ENCODE results near the gene PYM1.
"Not testable (repeated sequence)": the region's sequence is repeated elsewhere in the genome, so short reads cannot be mapped to it uniquely, and the experiment has no call there.

Gene PYM1

GRCh38 chr12:55926738-55927587 is 731 bp downstream of the PYM1 start:
- Histone ChIP-seq H3K27me3 (no peaks in the 10 kb centered on the region), H3K36me3 (peaks cover 0 to 14% (median 10%) of the 10 kb centered on the region in 3 donors), H3K9me3 (no peaks in the 10 kb centered on the region), H3K4me3 (peak overlapping the region; percentile 83 to 88), H3K27ac (peak overlapping the region; percentile 90 to 95), H3K4me1 (peaks cover 0 to 39% (median 28%) of the 10 kb centered on the region in 4 donors)
- intact Hi-C loops (cut with DNase I; ENCODE audit: low total_unique reads) = no loop called here
- peak; percentile 56 to 64 for TF ChIP-seq CTCF (IDR thresholded peaks at IDR 0.05)
- DNase-seq = peak; percentile 87 to 94

- Histone ChIP-seq H3K9me3 (no peaks in the 10 kb centered on the region), H3K36me3 (peaks cover 0 to 17% (median 12%) of the 10 kb centered on the region in 3 donors), H3K27ac (peak overlapping the region; percentile 90 to 95), H3K27me3 (no peaks in the 10 kb centered on the region), H3K4me1 (peaks cover 0 to 38% (median 28%) of the 10 kb centered on the region in 4 donors), H3K4me3 (peak overlapping the region; percentile 83 to 88)
- no peak for TF ChIP-seq CTCF (IDR thresholded peaks at IDR 0.05)
- intact Hi-C loops (cut with DNase I; ENCODE audit: low total_unique reads) = no loop called here
- no peak for DNase-seq
These were observed 1.6 kb downstream of the PYM1 start for GRCh38 chr12:55925870-55926737.

DNA sequence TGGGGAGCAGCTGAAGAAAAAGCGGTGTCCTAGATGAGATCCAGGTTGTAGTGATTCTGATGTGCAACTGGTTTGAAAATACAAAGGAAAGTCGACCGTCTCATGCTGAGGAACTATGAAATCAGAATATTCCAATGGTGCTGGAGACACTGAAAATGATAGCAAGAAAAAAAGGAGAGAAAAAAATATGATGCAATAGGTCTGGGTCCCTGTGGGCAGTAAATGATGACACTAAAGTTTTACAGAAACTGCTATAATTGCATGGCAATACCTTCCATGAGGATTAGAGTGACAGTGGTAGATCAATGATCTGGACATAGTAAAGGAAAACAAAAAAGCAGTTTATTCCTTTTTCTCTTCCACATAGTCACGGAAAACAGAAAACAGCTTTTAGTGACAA is 2.3 kb downstream of the PYM1 start:
- Histone ChIP-seq H3K27me3 (no peaks in the 10 kb centered on the region), H3K4me3 (no peak overlapping the region), H3K9me3 (no peaks in the 10 kb centered on the region), H3K36me3 (peaks cover 0 to 17% (median 12%) of the 10 kb centered on the region in 3 donors), H3K4me1 (peaks cover 0 to 38% (median 21%) of the 10 kb centered on the region in 4 donors), H3K27ac (no peak overlapping the region)
- no peak for TF ChIP-seq CTCF (IDR thresholded peaks at IDR 0.05)
- no peak for DNase-seq
- intact Hi-C loops (cut with DNase I; ENCODE audit: low total_unique reads) = no loop called here

DNA sequence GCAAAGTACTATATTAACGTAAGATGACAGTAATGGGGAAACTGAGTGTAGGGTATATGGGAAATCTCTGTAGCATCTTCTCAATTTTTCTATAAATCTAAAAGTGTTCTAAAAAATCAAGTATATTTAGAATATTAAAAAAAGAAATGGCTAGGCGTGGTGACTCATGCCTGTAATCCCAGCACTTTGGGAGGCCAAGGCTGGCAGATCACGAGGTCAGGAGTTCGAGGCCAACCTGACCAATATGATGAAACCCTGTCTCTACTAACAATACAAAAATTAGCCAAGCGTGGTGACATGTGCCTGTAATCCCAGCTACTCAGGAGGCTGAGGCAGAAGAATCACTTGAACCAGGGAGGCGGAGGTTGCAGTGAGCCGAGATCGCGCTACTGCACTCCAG is 4.0 kb downstream of the PYM1 start:
- Histone ChIP-seq H3K36me3 (peaks cover 0 to 17% (median 12%) of the 10 kb centered on the region in 3 donors), H3K4me1 (peaks cover 0 to 36% (median 15%) of the 10 kb centered on the region in 4 donors)
- intact Hi-C loops (cut with DNase I; ENCODE audit: low total_unique reads); H3K9me3 ChIP-seq; H3K4me3 ChIP-seq; H3K27ac ChIP-seq; H3K27me3 ChIP-seq; DNase-seq: not testable (repeated sequence)

DNA sequence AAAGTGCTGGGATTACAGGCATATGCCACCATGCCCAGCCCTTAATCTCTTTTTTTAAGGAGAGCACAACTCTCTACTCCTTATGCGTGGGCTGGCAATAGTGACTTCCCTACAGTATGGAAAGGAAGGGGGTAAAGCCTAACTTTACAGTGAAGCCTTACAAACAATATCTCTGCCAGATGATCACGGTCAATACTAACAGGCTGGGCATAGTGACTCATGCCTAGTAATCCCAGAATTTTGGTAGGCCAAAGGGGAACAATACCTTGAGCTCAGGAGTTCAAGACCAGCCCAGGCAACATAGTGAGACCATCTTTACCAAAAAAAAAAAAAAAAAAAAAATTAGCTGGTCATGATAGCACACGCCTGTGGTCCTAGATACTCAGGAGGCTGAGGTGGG is 5.6 kb downstream of the PYM1 start:
- no peak for DNase-seq
- intact Hi-C loops (cut with DNase I; ENCODE audit: low total_unique reads) = no loop called here
- TF ChIP-seq CTCF (IDR thresholded peaks at IDR 0.05) = no peak
- H3K4me3 ChIP-seq = no peak overlapping the region
- H3K27ac ChIP-seq = peak overlapping the region in 1 of 2 donors; percentile 62
- H3K4me1 ChIP-seq = peaks cover 0 to 28% (median 9%) of the 10 kb centered on the region in 4 donors
- no peaks in the 10 kb centered on the region for H3K27me3 ChIP-seq
- no peaks in the 10 kb centered on the region for H3K9me3 ChIP-seq
- peaks cover 0 to 18% (median 12%) of the 10 kb centered on the region in 3 donors for H3K36me3 ChIP-seq

- Histone ChIP-seq H3K4me1 (peaks cover 0 to 22% (median 0%) of the 10 kb centered on the region in 4 donors), H3K36me3 (peaks cover 0 to 27% (median 13%) of the 10 kb centered on the region in 3 donors)
- H3K27me3 ChIP-seq; H3K9me3 ChIP-seq; H3K27ac ChIP-seq; DNase-seq; intact Hi-C loops (cut with DNase I; ENCODE audit: low total_unique reads); H3K4me3 ChIP-seq: not testable (repeated sequence)
These were observed 8.7 kb downstream of the PYM1 start for GRCh38 chr12:55919032-55919431.

Measured in tibial artery (tissue), 4 donors.